Transverse colon (tissue), 4 donors: ENCODE data around the gene FUS. TPM values are rescaled to one million over a fixed set of nuclear protein-coding genes. Genes with fewer than 3 reads are reported as not detected.
"Not testable (repeated sequence)": the region's sequence is repeated elsewhere in the genome, so short reads cannot be mapped to it uniquely, and the experiment has no call there.

ENCODE experiments used
- DNase-seq: peaks from one replicate; pipeline ENCODE4 v3.0.0-alpha.2; 2019
- H3K27ac ChIP-seq, 4 donors: fragments of 200-600 bp; sonication (generic); 2 replicates each; pipeline ENCODE4 v1.5.1; 2016 to 2018; ENCODE audit warnings: inconsistent platforms in 4 of 4
- H3K27me3 ChIP-seq: fragments of 200-600 bp; sonication (generic); 2 replicates; pipeline ENCODE4 v1.5.1; 2017; ENCODE audit warnings: inconsistent platforms
- H3K36me3 ChIP-seq, 4 donors: fragments of 200-600 bp; sonication (generic); 2 replicates each; pipeline ENCODE4 v1.5.1; 2017 to 2019; ENCODE audit warnings: inconsistent platforms in 4 of 4
- H3K4me1 ChIP-seq, 4 donors: fragments of 200-600 bp; sonication (generic); 2 replicates each; pipeline ENCODE4 v1.5.1; 2017 to 2020; ENCODE audit warnings: inconsistent platforms in 4 of 4
- H3K4me3 ChIP-seq, 4 donors: fragments of 200-600 bp; sonication (generic); 1 replicate in 1 of 4; 2 replicates in 3 of 4; pipeline versions ENCODE4 v1.5.1 to v1.6.1; 2017 to 2019; ENCODE audit warnings: inconsistent platforms in 4 of 4
- H3K9me3 ChIP-seq, 2 donors: fragments of 200-600 bp; sonication (generic); 2 replicates each; pipeline ENCODE4 v1.5.1; 2017 to 2019; ENCODE audit warnings: inconsistent platforms in 2 of 2
- CTCF ChIP-seq, 5 experiments: fragments of 200-600 bp in 3 of 5; fragments of 450-650 bp in 2 of 5; sonication (generic) in 3 of 5; IDR thresholded peaks; 1 replicate in 2 of 5; 2 replicates in 3 of 5; pipeline ENCODE4 v1.5.1; 2016 to 2017; ENCODE audit warnings: antibody characterized with exemption in 5 of 5, inconsistent platforms in 3 of 5, mild to moderate bottlenecking in 2 of 5, moderate library complexity in 1 of 5
- EP300 ChIP-seq: sonication (generic); formaldehyde crosslinking; IDR thresholded peaks from one replicate; pipeline ENCODE4 v1.6.1; 2017; ENCODE audit warnings: antibody characterized with exemption, low read depth
- POLR2A ChIP-seq: fragments of 450-650 bp; IDR thresholded peaks from one replicate; pipeline ENCODE4 v1.6.1; 2016; ENCODE audit warnings: antibody characterized with exemption, mild to moderate bottlenecking, moderate library complexity
- POLR2AphosphoS5 ChIP-seq, 3 donors: sonication (generic); formaldehyde crosslinking; IDR thresholded peaks; one replicate each; pipeline ENCODE4 v1.6.1; 2016; ENCODE audit warnings: antibody characterized with exemption in 3 of 3
- WGBS, 2 donors: methylation state at CpG; one replicate each; pipeline ENCODE4 v1.1.5; 2018; ENCODE audit warnings: low coverage in 1 of 2; 5-methylcytosine and 5-hydroxymethylcytosine counted together
- in situ Hi-C, 4 donors: fragments of 200-750 bp; cut with MboI; loops; one replicate each; pipeline versions ENCODE4 v1.15.0 to v1.15.1; 2017; ENCODE audit warnings: low sequenced_read_pairs in 3 of 4, low pct_ligation_motif_present in 1 of 4, low pct_unique_long_range_greater_than_20kb in 1 of 4
- intact Hi-C: fragments of 100-400 bp; cut with DNase I; formaldehyde crosslinking; loops from one replicate; pipeline ENCODE4 v1.15.1; 2023; ENCODE audit warnings: low total_unique reads
- total RNA-seq, 4 donors: library from RNA; depleted of rRNA; stranded (reverse); fragments of >200 nt; gene quantifications; one replicate each; pipeline ENCODE4 v1.1.0, GENCODE V29; 2016

FUS gene
- total RNA-seq, 4 donors from 2014 or later, result 43.6 to 116 (median 59.0) TPM

GRCh38 chr16:31143694-31144148 is 36.2 kb upstream of the FUS start:
- Histone ChIP-seq H3K27ac (no peak overlapping the region), H3K9me3 (no peaks in the 10 kb centered on the region), H3K4me1 (peaks cover 9 to 34% (median 28%) of the 10 kb centered on the region in 4 donors), H3K36me3 (no peaks in the 10 kb centered on the region), H3K27me3 (peaks cover 16% of the 10 kb centered on the region), H3K4me3 (no peak overlapping the region)
- DNase-seq, result no peak
- TF ChIP-seq POLR2AphosphoS5 (IDR thresholded peaks at IDR 0.05) (no peak), EP300 (no peak), POLR2A (no peak), CTCF (IDR thresholded peaks at IDR 0.05) (no peak)
- in situ Hi-C loops, result no loop called here
- intact Hi-C loops, result loop anchor here (5.0 kb wide), 1 partner anchor 156 kb away; the partner anchor contains the start of gene HSD3B7
- 60 to 92% methylated on average over 1 to 8 of the region's 8 CpGs for WGBS, 2 donors

DNA sequence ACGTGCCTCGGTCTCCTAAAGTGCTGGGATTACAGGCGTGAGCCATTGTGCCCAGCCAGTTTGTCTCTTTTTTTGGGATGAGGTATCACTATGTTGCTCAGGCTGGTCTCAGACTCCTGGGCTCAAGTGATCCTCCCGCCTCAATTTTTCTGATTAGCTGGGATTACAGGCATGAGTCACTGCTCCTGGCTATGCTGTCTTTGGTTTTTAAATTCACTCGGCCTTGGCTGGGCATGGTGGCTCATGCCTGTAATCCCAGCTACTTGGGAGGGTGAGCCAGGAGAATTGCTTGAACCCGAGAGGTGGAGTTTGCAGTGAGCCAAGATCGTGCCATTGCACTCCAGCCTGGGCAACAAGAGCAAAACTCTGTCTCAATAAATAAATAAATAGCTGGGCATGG is 35.5 kb upstream of the FUS start:
- in situ Hi-C loops, H3K9me3 ChIP-seq, H3K27ac ChIP-seq, H3K36me3 ChIP-seq, DNase-seq, H3K4me3 ChIP-seq: not testable (repeated sequence)
- intact Hi-C loops, result loop anchor here (5.0 kb wide), 1 partner anchor 157 kb away; the partner anchor contains the start of gene HSD3B7
- H3K4me1 ChIP-seq, result peaks cover 9 to 28% (median 23%) of the 10 kb centered on the region in 4 donors
- peaks cover 16% of the 10 kb centered on the region for H3K27me3 ChIP-seq
- 89% methylated on average over 6 of the region's 7 CpGs; no CpG with 5 or more reads in 1 of the 2 donors for WGBS, 2 donors

DNA sequence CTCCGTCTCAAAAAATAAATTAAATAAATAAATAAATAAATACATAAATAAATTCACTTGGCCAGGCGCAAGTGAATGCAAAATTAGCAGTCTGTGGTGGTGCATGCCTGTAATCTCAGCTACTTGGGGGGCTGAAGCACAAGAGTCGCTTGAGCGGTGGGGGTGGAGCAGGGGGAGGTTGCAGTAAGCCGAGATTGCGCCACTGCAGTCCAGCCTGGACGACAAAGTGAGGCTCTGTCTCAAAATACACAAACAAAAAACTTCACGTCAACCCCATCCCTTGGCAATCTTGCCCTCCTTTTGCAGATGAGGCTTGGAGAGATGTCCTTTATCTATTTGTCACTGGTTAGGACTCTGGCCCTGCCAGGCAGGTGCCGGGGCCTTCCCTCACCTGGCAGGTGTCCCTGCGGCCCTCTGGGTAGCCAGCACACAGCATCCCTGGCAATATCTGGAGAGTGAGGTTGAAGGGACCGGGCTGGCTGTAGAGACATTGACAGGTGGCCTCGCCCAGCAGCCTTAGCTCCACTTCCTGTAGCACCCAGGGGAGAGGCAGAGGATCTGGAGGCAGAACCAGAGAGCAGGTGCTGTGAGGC is 34.4 kb upstream of the FUS start:
- no peaks in the 10 kb centered on the region for H3K9me3 ChIP-seq
- H3K4me3 ChIP-seq, result no peak overlapping the region
- in situ Hi-C loops (no loop called here), intact Hi-C loops (no loop called here)
- H3K4me1 ChIP-seq, result peaks cover 9 to 28% (median 19%) of the 10 kb centered on the region in 4 donors
- no peak for DNase-seq
- 76 to 80% methylated on average over 7 to 12 of the region's 12 CpGs for WGBS, 2 donors
- no peak overlapping the region for H3K27ac ChIP-seq
- TF ChIP-seq EP300 (no peak), CTCF (IDR thresholded peaks at IDR 0.05) (no peak), POLR2AphosphoS5 (IDR thresholded peaks at IDR 0.05) (no peak), POLR2A (no peak)
- H3K27me3 ChIP-seq, result peaks cover 16% of the 10 kb centered on the region
- H3K36me3 ChIP-seq, result no peaks in the 10 kb centered on the region

GRCh38 chr16:31147574-31147973 is 32.4 kb upstream of the FUS start:
- H3K9me3 ChIP-seq, result no peaks in the 10 kb centered on the region
- DNase-seq, result no peak
- peaks cover 0 to 11% (median 7%) of the 10 kb centered on the region in 4 donors for H3K4me1 ChIP-seq
- in situ Hi-C loops (no loop called here), intact Hi-C loops (no loop called here)
- WGBS, 2 donors, result 83 to 88% methylated on average over 3 of the region's 3 CpGs
- no peaks in the 10 kb centered on the region for H3K36me3 ChIP-seq
- TF ChIP-seq CTCF (IDR thresholded peaks at IDR 0.05) (no peak), POLR2AphosphoS5 (IDR thresholded peaks at IDR 0.05) (no peak), POLR2A (no peak), EP300 (no peak)
- no peak overlapping the region for H3K27ac ChIP-seq
- no peak overlapping the region for H3K4me3 ChIP-seq
- H3K27me3 ChIP-seq, result peaks cover 16% of the 10 kb centered on the region
